Fibroblast of villous mesenchyme (primary cell): Measurements from ENCODE around the gene HPCAL1. TPM values are rescaled to one million over a fixed set of nuclear protein-coding genes. Genes with fewer than 3 reads are reported as not detected.

ENCODE experiments used
- DNase-seq: peaks from one replicate; pipeline ENCODE4 v3.0.0-alpha.2; 2010; ENCODE audit warnings: low read depth
- H3K4me3 ChIP-seq: 2 replicates; pipeline ENCODE4 v1.5.1; 2011; ENCODE audit warnings: low read depth, mild to moderate bottlenecking, low read length
- total RNA-seq: library from RNA; depleted of rRNA; stranded (reverse); fragments of >200 nt; gene quantifications from 2 replicates; pipeline ENCODE4 v1.2.3, GENCODE V29; 2012
- TF ChIP-seq, protein P1 (sequence below): IDR thresholded peaks from 2 replicates; pipeline ENCODE4 v1.5.1; 2012; ENCODE audit warnings: low read depth, mild to moderate bottlenecking, low read length; ENCODE audit not compliant: insufficient read depth

HPCAL1 gene
- total RNA-seq, 1 donor = 60.0 TPM

DNA sequence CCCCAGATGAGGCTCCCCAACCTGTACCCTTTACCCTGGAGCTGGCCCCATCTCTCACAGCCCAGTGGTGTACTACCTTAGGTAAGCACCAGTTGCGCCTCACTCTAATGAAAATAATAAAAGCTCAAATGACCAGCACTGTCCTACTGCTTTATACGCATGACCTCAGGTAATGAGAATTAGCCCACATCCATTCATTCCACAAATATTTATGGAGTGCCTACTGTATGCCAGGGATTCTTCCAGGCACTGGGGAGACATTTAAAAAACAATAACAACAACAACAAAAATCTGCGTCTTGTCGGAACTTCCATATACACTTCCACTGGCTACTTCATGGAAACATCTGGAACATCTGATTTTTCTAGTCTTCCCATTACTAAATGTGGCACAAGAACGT is 20.8 kb downstream of the HPCAL1 start:
- no peak overlapping the region for H3K4me3 ChIP-seq
- DNase-seq = no peak
- TF ChIP-seq, protein P1, sequence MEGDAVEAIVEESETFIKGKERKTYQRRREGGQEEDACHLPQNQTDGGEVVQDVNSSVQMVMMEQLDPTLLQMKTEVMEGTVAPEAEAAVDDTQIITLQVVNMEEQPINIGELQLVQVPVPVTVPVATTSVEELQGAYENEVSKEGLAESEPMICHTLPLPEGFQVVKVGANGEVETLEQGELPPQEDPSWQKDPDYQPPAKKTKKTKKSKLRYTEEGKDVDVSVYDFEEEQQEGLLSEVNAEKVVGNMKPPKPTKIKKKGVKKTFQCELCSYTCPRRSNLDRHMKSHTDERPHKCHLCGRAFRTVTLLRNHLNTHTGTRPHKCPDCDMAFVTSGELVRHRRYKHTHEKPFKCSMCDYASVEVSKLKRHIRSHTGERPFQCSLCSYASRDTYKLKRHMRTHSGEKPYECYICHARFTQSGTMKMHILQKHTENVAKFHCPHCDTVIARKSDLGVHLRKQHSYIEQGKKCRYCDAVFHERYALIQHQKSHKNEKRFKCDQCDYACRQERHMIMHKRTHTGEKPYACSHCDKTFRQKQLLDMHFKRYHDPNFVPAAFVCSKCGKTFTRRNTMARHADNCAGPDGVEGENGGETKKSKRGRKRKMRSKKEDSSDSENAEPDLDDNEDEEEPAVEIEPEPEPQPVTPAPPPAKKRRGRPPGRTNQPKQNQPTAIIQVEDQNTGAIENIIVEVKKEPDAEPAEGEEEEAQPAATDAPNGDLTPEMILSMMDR = no peak

DNA sequence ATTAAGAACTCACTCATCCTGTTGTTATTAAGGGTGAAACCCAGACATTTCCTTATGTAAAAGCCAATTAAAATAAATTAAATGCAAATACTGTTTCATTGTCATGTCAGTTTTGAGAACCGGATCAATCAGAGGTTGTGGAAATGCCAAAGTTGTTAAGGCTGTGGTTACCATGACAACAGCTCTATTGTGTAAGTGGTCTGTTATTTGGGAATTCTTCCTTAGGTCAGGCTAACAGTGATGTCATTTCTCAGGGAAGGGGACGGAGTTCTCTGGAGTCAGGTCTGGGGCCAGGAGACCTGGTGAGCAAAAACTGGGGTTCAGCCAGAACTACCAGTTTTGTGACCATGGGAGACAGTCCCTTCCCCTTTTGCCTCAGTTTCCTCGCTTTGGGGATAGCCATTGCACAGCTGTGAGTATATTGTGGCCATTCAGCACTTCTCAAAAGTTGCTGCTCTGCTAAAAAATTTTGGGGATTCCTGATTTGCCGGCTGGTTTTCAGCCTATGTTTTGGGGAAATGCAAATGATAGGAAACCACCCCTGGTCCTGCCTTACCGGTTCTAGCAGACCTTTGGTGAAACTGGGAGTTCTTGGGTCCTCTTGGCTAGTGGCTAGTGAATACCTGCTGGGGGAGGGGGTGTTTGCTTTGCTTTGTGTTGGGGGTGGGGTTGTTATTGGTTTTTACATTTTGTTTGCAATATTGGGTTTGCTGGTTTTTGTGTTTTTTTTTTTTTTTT is 21.6 kb downstream of the HPCAL1 start:
- H3K4me3 ChIP-seq = no peak overlapping the region
- DNase-seq = peak; percentile 54
- TF ChIP-seq, protein P1 = no peak

DNA sequence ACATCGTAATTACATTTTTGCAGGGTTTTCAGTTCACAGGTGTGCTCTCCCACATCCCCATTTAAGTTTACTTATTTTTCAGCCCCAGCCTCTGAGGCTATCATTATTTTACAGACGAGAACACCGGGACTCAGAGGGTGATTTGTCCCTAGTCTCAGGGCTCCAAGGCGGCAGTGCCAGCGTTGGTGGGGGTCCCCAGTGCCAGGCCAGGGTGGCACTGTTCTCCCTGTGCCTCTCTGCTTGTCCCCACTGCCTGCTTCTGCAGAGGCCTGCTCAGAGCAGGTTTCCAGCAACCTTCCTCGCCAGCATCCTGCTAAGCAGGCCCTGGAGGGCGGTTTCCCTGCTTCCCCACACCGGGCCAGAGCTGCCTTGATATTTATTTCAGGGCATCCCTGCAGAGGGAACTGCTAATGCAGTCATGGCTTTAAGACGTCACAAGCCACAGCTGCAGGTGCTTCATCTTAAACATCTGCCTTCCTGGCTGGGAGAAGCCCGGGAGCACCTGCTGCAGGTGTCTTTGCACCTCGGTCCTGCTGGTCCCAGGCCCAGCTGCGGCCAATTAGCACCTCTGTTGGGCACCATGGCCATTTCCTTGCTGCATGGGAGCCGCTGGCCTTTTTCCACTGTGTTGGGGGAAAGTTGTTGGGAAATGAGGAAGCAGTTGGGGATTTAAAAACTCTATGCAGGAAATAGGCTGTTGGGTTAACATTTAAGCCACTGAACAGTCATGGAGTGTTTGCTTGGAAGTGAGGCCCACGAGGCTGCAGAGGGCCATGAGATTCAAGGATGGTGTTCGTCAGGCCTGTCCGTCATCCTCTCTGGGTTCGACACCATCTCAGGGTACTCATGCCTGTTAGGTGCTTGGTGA is 22.8 kb downstream of the HPCAL1 start:
- TF ChIP-seq, protein P1 = no peak
- no peak overlapping the region for H3K4me3 ChIP-seq
- no peak for DNase-seq

DNA sequence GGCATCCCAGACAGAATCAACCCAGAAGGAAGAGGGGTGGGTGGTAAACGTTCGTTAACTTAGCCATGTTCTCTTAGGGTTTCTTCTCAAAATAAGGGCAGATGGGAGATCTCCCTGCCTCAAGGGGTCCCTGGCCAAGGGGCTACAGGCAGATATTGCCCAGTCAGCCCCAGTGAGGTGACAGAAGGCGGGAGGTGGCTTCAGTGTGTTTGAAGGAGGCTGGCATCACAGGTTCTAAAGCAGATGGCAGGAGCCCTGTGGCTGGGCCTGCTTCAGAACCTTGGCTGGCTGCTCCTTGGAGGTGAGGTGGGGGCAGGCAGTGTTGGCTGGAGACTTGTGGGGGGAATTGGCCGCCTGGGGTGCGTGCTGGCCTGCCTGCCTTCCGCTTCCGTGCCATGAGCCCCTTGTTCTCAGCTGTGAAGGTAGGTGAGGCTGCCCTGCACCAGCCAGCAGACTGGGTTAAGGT is 23.5 kb downstream of the HPCAL1 start:
- DNase-seq = no peak
- no peak overlapping the region for H3K4me3 ChIP-seq
- TF ChIP-seq, protein P1 = no peak

DNA sequence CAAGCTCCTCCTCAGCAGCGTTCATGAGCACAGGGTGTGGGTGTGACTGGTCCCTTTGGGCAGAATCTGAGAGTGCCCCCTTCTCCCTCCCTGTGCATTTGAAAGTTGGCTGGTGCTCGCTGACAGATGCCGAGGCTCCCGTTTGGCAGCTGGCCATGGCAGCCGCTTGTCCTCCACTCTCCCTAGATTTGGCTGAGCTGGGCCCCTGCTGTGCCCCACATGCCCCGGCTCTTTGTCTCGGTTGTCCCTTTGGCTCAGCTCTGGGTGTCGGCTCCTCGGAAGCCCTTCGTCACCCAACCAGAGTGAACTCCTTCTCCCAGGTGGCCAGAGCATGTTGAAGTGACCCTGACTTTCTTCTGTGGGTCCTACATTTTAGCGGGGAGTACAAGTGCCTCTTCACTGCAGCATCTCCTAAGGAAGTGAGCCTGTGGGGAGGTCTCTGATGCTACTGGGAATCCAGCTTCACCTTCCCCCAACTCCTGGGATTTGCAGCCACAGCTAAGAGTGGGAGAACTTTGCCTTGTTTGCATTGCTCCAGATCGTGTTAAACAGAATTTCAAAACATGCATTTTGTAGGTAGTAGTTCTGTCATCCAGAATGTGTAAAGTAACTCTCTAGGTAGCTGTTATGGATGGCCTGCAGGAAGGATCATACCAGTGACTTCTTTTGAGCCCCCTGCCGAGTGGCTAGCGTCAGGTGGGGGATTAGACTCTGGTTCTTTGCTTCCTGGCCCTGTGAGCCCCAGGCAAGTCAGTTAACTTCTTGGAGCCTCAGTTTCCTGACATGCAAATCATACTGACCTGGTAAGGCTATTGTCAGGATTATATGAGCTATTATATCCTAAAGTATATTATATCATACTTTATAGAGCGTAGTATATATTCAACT is 24.2 kb downstream of the HPCAL1 start:
- TF ChIP-seq, protein P1 = no peak
- DNase-seq = no peak
- no peak overlapping the region for H3K4me3 ChIP-seq

DNA sequence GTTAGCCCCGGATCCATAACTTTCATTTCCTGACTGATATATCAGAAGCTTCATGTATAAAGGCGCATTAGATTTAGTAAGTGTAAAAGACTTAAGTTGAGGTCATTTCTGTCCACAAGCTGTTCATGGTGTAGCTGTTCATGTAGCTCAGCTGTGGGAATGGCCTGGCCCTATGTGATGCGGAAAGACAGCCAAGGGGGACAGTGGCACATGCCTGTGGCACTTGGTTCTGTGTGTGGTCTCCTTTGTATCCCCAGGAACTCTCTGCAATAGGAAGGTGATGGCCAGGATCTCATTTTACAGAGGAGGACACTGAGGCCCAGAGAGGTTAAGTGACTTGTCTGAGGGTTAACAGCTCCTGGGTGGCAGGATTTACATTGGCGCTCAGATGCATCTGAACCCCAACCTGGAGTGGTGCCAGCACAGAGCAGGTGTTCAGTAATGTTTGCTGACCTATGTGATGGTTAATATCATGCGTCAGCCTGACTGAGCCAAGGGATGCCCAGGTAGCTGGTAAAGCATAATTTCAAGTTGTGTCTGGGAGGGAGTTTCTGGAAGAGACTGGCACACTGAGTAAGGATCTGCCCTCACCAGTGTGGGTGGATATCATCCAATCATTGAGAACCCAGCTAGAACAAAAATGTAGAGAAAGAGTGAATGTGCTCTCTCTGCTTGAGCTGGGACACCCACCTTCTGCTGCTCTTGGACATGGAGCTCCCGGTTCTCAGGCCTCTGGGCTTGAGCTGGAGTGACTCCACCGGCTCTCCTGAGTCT is 25.4 kb downstream of the HPCAL1 start:
- TF ChIP-seq, protein P1 = no peak
- no peak for DNase-seq

More for the DNA sequence above, 25.4 kb downstream of the HPCAL1 start:
- no peak overlapping the region for H3K4me3 ChIP-seq
